CMK (cell line): Measurements from ENCODE around the gene SLC44A3.
"Not testable (repeated sequence)": the region's sequence is repeated elsewhere in the genome, so short reads cannot be mapped to it uniquely, and the experiment has no call there.

Experiments
- DNase-seq: peaks from one replicate; pipeline ENCODE4 v3.0.0-alpha.2; 2010; ENCODE audit warnings: low read depth

Gene SLC44A3

DNA sequence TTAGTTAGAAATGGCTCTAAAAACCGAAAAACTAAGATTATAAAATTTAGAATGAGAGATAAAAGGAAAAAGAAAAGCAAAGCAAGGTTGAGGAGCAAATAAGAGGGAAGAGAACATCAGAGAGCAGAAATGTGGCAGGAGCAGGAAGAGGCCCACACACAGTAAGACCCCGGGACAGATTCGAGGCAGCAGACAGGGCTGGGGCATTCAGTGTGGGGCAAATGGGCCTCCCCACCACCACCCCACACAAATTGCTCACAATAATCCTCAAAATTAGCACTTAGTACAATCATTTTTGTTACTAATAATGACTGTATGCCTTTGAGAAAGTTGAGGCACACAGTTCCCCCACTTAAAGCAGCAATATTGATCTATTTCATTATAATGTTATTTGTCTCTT, 17.1 kb upstream of the SLC44A3 start:
- no peak for DNase-seq

DNA sequence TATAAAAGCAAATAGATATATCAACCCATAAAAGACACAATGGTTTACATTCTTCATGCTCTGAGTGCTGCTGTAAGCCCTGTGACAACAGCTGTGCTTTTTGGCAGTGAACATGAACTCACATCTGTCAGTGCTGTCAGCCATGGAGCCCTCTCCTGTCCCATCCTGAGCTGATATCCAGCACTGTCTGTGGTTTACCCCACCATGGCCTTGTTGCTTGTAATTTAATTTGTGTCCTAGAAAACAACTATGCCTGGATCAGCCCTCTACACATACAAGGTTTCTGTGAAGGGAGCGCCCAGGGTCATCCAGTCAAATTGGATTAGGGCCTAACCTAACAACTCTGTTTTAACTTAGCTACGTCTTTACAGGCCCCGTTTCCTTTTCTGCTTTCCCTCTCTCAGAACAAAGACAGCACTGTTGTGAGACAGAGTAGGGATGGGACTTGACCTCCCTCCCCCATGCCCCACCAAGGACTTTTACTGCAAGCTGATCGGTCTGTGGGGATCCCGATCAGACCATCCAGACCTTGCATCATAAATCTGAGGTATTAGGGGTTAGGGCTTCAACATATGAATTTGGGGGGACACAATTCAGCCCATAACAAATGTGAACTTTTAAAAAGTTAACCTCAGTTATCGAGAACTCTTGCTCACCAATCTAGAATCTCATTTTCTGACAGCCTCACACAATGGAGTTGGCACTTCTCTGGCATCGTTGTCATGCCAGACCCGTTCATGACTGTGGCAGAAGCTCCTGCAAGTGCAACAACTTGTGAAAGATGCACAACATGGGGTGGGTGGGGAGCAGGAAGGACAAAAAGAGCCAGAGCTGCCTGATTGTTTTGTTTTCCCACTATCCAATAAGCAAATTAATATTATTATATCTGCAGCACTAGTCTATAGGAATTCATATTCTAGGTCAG, 16.4 kb upstream of the SLC44A3 start:
- no peak for DNase-seq

DNA sequence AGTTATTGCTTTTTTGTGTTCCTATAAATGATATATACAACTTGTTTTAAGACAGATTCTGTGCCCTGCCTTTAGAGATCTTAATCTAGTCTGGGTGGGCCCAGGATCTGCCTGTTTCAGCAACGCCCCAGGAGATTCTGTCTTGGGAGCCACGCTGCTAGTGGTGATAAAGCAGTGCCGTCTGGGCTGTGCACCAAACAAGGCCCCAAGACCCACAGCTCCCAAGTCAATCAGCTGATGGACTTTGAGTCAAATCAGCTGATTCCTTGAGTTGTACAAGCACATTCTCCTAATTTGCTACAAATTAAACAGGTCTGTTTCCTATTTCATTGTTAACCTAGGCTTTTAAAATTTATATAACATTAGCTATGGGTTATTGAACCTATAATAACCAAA, 15.7 kb upstream of the SLC44A3 start:
- DNase-seq = no peak

DNA sequence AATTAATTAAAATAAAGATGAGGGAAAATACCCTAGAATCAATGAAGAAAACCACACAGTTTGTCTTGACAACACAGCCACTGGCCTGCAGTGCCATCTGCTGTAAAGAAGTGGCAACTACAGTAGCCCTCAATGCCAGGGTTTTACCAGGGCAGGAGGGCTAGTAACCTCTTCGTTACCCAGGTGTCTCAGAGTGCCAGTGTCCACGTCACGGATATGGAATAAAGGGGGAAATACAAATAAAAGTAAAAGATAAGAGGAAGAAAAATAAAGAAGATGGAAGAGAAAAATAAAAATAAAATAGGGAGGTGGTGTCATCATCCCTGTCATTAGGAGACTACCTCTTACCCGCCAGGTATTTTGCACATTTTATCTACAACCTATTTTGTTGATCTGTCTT, 14.2 kb upstream of the SLC44A3 start:
- DNase-seq = peak; percentile 26

DNA sequence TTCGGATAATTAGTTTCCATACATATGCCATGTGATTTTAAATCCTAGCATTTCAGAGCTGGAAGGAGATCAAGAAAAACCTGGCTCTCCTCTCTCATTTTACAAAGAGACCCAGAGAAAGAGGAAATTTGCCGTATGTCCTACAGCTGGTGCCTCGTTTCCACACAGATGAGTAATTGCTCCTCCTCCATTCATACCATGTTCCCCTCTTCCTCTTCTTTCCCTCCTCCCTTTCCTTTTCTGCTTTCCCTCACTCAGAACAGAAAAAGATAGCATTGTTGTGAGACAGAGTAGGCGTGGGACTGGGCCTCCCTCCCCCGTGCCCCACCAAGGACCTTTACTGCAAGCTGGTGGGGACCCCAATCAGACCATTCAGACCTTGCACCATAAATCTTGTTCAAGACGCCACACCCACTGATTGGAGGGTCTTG, 13.7 kb upstream of the SLC44A3 start:
- DNase-seq = no peak

DNA sequence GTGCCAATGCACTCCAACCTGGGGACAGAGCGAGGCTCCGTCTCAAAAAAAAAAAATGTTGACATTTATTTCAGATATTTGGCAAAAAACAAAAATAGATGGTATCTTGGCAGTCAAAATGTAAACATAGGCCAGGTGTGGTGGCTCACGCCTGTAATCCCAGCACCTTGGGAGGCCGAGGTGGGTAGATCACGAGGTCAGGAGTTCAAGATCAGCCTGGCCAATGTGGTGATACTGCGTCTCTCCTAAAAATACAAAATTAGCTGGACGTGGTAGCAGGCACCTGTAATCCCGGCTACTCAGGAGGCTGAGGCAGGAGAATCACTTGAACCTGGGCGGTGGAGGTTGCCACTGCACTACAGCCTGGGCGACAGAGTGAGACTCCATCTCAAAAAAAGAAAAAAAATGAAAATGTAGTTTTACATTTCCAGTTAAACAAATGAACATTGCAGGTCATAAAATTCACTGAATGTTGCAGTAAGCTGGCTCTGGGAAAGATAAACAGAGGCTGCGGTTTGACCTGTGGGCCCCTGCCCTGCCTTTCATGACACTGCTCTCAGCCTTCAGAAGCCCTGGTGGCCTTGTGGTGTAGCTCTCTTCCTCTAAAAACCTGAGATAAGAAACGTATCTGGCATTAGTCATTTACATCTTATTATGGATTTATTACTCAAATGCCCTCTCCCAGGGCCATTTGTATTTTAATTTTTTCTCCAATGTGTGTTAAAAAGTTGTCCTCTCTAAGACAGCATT, 12.2 kb upstream of the SLC44A3 start:
- peak; percentile 18 for DNase-seq

DNA sequence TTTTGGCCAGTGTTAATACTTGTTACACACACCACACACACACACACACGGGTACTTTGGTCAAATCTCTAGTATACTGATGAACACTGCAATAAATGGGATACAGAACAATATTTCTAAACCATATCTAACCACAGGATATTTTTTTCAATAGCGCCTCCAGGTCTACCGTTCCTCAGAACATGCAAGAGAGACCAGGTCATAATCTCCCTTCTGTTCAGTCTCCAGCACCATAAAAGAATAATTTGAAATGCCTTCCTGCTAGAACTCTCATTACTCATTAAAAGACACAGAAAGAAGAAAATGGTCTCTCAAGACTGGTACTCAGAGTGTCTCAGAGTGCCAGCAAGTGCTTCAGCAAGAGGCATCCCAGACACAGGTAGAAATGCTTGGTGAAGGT, 11.5 kb upstream of the SLC44A3 start:
- DNase-seq = no peak

DNA sequence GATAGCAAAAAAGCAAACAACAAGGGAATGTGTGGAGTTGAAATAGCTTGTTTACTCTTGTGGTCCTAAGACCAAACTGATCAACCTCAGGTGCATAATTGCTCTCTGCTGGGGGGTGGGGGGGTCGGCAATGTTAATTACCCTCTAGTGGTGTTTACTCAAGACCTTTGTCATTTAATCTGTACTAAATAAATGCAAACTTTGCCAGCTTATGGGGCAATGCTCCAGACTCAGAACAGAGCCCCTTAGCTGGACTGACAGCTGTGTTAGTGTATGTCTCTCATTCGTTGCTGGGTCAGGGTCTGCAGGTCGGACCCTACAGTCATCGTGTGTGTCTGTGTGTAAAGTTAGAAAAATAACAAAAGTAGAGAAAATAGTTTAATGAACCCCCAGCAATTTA, 7.2 kb upstream of the SLC44A3 start:
- no peak for DNase-seq

DNA sequence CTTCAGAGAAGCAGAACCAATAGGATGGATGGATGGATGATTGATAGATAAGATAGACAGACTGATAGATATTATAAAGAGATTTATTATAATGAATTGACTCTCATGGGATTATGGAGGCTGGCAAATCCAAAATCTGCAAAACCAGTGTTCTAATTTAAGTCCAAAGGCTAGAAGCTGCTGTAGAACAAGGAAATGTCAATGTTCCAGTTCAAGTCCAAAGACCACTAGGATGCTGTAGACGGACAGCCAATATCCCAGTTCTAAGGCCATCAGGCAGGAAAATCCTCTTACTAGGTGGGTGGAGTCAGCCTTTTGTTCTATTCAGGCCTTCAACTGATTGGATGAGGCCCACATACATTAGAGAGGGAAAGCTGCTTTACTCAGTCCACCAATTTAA, 4.1 kb upstream of the SLC44A3 start:
- DNase-seq = no peak

DNA sequence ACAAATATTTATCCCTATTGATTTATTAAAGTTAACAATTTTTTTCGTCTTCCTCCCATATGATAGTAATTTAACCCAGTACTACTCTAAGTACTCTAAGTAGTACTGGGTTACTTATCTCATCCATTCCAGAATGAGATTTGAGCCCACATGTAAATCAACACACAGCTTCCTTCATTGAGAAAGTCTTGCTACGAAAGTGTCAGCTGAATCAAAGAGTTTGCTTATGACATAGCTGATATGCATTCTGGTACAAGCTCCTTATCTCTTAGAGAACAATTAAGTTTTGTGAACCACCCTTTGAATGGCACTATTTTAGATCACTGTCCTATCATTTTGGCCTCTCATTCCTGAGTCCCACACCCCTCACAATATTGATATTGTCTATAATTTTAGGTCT, 2.4 kb upstream of the SLC44A3 start:
- no peak for DNase-seq

DNA sequence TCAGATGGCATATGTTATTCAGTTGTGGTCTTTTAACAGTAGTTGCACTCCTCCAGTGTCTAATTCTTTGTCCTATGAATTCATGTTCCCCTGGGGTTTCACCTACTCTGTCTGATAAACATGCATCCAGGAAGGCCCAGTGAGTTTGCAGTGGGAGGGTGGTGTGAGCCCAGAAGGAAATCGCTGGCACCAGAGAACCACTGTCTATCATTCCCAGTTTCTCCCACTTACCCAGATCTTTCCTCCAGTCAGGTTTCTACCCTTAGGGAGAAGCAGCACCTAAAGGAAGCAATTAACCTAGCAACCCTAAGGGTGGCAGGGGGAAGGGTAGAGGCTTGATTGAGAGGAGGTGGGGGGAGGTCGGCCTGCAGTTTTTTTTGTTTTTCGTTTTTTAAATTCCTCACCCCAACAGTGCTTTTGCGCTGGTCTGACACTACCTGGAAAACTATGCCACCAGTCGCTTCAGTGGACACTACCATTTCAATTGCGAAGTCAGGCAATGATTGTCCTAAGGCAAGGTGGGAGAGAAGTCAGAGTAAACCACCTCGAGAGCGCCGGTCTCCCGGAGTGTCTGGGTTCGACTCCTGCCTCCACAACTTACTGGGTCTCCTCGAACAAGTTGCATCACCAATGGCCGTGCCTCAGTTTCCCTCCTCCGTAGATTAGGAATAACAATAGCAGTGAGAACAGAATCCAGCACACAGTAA, 766 bp upstream of the SLC44A3 start:
- no peak for DNase-seq

DNA sequence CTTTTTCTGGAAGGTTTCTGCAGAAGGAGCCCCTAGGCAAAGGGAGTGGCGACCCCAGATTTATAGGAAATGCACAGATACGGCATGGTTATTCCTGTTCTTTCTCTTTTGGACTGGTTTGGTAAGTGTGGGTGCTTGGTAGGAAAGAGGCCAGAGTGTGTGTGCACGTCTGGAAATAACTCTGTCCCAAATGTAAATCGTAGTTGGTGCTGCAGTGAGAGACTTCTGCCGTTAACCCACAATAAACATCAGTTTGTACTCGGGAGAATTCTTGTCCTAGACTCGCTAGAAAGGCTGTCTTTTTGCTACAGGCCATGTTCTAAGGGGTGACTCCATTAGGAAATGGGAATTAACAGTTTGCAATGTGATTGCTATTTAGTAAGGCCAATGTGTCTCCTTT, 779 bp downstream of the SLC44A3 start:
- DNase-seq = no peak

DNA sequence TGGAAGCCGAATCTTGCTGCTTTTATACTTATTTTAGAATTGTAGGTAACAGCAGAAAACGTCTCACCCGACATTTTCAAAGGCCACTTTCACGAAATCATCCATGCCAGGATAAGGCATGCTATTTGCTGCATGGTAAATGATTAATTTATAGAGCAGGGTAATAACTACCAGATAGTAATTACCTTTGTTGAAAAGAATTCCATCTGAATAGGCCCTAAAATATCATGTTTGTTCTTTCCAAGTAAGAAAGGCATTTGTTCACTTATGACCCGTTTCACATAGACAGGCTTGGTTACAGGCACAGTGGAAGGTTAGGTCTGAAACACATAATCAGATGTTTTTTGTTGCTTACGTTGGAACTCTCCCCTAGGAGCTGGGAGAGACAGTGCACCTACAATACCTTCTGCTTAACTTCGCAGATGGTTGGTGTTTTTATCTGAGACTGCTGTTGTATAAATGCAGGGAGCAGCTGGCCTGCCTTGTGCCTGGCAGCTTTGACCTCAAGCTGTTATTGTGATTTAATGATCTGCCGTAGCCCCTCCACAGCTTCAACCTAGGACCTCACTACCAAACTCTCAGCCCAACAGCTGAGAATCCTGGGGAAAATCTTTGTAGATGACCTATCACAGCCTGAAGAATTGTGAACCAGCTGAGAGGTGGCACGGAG, 1.6 kb downstream of the SLC44A3 start:
- no peak for DNase-seq

DNA sequence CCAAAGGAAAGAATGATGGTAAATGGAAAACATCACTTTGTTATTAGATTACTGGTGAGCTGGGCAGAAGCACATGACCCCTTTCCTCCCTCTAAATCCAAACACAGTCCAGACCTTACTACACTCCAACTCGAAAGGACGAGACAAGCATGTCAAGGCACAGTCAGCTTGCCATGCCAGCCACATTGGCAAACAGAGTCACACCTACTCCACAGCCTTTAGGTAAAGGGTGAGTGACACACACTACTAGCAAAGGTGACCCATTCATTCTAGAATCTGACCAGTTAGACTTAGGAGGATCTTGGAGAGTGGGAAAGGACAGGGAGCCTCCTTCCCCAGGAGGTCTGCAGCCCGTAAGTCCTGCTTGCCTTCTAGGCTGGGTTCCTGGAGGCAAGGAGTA, 3.0 kb downstream of the SLC44A3 start:
- no peak for DNase-seq

DNA sequence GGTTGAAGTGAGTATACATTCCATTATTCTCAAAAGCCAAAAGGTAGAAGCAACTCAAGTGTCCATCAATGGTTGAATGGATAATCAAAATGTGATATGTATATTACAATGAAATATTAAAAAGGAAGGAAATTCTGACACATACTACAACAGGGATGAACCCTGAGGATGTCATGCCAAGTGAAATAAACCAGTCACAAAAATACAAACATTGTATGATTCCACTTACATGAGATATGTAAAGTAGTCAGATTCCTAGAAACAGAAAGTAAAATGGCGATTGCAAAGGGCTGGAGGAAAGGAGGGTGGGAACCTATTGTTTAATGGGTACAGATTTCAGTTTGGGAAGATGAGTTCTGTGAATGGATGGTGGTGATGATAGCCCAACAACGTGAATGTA, 5.8 kb downstream of the SLC44A3 start:
- no peak for DNase-seq

DNA sequence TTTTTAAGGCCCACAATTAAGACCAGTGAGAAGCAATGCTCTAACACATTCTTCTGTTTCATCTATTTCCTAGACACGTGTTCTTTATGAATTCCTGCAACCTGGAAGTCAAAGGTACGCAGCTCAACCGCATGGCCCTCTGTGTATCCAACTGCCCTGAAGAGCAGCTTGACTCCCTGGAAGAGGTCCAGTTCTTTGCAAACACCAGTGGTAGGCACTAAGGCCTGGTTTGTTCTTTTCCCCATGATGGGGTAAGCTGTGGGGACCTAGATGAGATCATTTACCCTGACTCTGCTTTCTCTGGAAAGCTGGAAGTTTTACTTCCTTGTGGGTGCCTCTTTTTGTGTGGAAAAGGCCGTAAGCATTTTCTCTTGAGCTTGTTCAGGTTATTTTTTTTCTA, 7.3 kb downstream of the SLC44A3 start:
- DNase-seq = no peak

DNA sequence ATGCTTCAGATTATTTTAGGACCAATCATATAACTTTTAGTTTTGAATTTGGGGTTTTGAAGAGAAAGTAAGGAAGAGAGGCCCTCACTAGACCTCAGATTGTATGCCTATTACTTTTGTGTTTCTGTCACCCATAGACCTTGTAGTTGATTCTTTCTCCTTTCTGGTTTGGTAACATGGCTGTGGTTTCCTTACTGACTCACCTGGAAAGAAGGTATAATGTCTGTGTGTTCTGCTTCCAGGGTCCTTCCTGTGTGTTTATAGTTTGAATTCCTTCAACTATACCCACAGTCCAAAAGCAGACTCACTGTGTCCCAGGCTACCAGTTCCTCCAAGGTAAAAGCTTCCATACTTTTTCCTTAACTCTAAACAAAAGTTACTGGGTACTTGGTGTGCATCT, 8.1 kb downstream of the SLC44A3 start:
- DNase-seq = no peak

DNA sequence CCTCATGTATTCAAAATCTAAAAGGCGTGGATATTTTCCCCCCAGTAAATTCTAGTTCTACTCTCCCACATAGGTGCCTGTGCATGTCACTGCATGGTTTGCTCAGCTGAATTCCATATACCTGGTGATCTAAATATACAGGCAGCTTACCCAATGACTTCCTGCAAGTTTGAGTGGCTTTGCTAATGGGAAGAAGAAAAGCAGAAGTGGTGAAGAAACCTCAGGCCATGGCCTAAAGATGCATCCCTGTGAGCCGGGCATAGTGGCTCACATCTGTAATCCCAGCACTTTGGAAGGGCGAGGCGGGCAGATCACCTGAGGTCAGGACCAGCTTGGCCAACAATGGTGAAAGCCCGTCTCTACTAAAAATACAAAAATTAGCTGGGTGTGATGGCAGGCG, 11.5 kb downstream of the SLC44A3 start:
- DNase-seq = no peak

DNA sequence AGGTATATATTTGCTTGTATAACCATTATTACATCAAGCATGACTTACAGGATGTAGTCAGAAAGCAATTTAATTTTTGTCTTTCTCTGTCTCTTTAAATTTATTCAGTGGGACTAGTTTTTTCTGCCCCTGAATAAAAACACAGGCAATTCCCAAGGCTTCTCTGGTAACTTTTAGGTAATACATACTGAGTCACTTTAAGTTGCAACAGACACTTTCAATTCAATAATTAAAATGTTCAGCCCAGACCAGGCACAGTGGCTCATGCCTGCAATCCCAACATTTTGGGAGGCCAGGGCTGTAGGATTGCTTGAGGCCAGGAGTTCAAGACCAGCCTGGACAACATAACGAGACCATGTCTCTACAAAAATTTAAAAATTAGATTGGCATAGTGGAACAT, 12.3 kb downstream of the SLC44A3 start:
- DNase-seq = no peak

DNA sequence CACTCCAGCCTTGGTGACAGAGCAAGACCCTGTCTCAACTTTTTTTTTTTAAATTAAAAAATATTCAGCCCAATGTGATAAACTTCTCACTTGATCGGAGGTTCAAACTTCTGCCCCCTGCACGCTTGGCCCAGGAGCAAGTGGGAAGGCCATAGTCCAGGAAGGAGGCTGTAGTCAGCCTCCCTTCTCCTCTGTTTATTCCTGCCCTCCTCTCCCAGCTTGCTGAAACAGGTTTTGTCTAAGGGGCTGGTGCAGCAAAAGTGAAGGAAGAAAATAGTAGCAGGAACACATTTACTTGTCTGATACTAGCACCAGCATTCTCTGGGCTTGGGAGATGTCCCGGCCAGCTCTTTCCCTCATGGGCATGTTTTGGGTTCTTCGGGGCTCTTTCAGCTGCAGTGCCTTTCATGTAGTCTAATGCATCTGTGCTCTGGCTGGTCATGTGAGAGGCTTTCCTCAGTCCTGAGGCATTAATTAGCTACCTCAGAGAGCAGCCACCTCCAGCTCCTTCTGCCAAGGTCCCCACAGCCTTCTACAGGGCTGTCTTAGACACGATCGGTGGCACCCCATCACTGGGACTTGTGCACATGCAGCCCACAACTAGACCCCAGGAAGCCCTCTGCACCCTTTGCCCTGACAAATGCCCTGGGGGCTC, 12.9 kb downstream of the SLC44A3 start:
- DNase-seq = no peak

DNA sequence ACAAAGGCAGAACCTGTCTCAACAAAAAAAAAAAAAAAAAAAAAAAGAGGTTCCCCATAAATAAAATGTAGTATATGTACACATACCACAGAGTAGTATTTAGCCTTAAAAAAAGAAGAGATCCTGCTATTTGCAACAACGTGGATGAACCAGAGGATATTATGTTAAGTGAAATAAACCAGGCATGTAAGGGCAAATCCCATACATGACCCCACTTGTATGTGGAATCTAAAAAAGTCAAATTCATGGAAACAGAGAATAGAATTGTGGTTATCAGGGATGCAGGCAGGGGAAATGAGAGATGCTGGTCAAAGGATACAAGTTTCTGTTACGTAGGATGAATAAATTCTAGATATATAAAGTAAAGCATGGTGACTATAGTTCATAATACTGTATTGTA, 16.7 kb downstream of the SLC44A3 start:
- DNase-seq = no peak

DNA sequence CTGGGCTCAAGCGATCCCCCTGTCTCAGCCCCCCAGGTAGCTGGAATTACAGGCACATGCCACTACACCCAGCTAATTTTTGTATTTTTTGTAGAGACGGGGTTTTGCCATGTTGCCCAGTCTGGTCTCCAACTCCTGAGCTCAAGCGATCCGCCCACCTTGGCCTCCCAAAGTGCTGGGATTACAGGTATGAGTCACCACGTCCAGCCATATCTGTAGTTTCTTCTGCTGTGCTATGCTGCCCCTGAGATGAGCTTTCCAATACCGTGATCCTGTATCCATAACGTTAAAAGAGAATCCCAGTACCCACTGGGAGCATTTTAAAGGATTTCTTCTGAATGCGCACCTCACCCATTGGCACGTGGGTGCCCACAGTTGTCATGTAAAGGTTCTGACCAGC, 20.2 kb downstream of the SLC44A3 start:
- DNase-seq = not testable (repeated sequence)
